H9 (cell line): ENCODE measurements around the gene GABRD. TPM values are rescaled to one million over a fixed set of nuclear protein-coding genes. Genes with fewer than 3 reads are reported as not detected.

Experiments used
- DNase-seq: peaks from one replicate; pipeline ENCODE4 v3.0.0-alpha.2; 2017
- H2AFZ ChIP-seq: one replicate; pipeline ENCODE4 v1.6.1; 2013; ENCODE audit warnings: mild to moderate bottlenecking, low read length, control low read depth, moderate library complexity
- H2AK5ac ChIP-seq: 2 replicates; pipeline ENCODE4 v1.6.1; 2013; ENCODE audit warnings: low read length, control low read depth, mixed read lengths; ENCODE audit not compliant: insufficient read length
- H2BK120ac ChIP-seq: one replicate; pipeline ENCODE4 v1.6.1; 2013; ENCODE audit warnings: low read depth, mild to moderate bottlenecking, low read length, control low read depth, inconsistent platforms; ENCODE audit not compliant: poor library complexity, severe bottlenecking
- H2BK12ac ChIP-seq: 2 replicates; pipeline ENCODE4 v1.6.1; 2013; ENCODE audit warnings: low read length, control low read depth, mixed read lengths, low read depth; ENCODE audit not compliant: insufficient read length
- H2BK15ac ChIP-seq: 2 replicates; pipeline ENCODE4 v1.6.1; 2013; ENCODE audit warnings: low read depth, low read length, control low read depth
- H2BK20ac ChIP-seq: one replicate; pipeline ENCODE4 v1.6.1; 2013; ENCODE audit warnings: low read depth, mild to moderate bottlenecking, low read length, control low read depth, inconsistent platforms; ENCODE audit not compliant: poor library complexity, severe bottlenecking
- H2BK5ac ChIP-seq: 2 replicates; pipeline ENCODE4 v1.6.1; 2013; ENCODE audit warnings: low read length, control low read depth, mixed read lengths; ENCODE audit not compliant: insufficient read length
- H3K14ac ChIP-seq: 2 replicates; pipeline ENCODE4 v1.6.1; 2013; ENCODE audit warnings: low read length, control low read depth; ENCODE audit not compliant: insufficient read depth
- H3K18ac ChIP-seq: 2 replicates; pipeline ENCODE4 v1.6.1; 2013; ENCODE audit warnings: low read depth, mild to moderate bottlenecking, mixed read lengths, low read length, control low read depth; ENCODE audit not compliant: insufficient read length
- H3K23ac ChIP-seq: 2 replicates; pipeline ENCODE4 v1.6.1; 2013; ENCODE audit warnings: low read length, control low read depth, mixed read lengths, low read depth; ENCODE audit not compliant: insufficient read length
- H3K23me2 ChIP-seq: 2 replicates; pipeline ENCODE4 v1.6.1; 2013; ENCODE audit warnings: low read depth, mild to moderate bottlenecking, mixed read lengths, low read length, control low read depth; ENCODE audit not compliant: insufficient read length, poor library complexity, severe bottlenecking
- H3K27ac ChIP-seq: 2 replicates; pipeline ENCODE4 v1.5.1; 2013; ENCODE audit warnings: low read length, control low read depth, mixed read lengths, low read depth; ENCODE audit not compliant: insufficient read length
- H3K27me3 ChIP-seq: 2 replicates; pipeline ENCODE4 v1.6.1; 2013; ENCODE audit warnings: low read length, control low read depth, inconsistent platforms; ENCODE audit not compliant: insufficient read depth
- H3K4ac ChIP-seq: 2 replicates; pipeline ENCODE4 v1.6.1; 2013; ENCODE audit warnings: low read depth, mild to moderate bottlenecking, control low read depth, inconsistent platforms, low read length, moderate library complexity
- H3K4me1 ChIP-seq: 2 replicates; pipeline ENCODE4 v1.6.1; 2013; ENCODE audit warnings: low read length, control low read depth, inconsistent platforms; ENCODE audit not compliant: insufficient read depth
- H3K4me2 ChIP-seq: 2 replicates; pipeline ENCODE4 v1.6.1; 2013; ENCODE audit warnings: low read length, control low read depth, mixed read lengths; ENCODE audit not compliant: insufficient read length, insufficient read depth
- H3K56ac ChIP-seq: 2 replicates; pipeline ENCODE4 v1.6.1; 2013; ENCODE audit warnings: low read depth, mild to moderate bottlenecking, mixed read lengths, low read length, control low read depth; ENCODE audit not compliant: insufficient read length
- H3K79me1 ChIP-seq: 2 replicates; pipeline ENCODE4 v1.6.1; 2013; ENCODE audit warnings: low read depth, mild to moderate bottlenecking, moderate library complexity, low read length, control low read depth, inconsistent platforms; ENCODE audit not compliant: insufficient read depth, poor library complexity, severe bottlenecking
- H3K79me2 ChIP-seq: 2 replicates; pipeline ENCODE4 v1.6.1; 2013; ENCODE audit warnings: low read length, control low read depth, inconsistent platforms; ENCODE audit not compliant: insufficient read depth
- H3K9ac ChIP-seq: 2 replicates; pipeline ENCODE4 v1.6.1; 2013; ENCODE audit warnings: low read length, control low read depth, mixed read lengths; ENCODE audit not compliant: insufficient read length; ENCODE audit errors: extremely low read depth
- H3K9me3 ChIP-seq: one replicate; pipeline ENCODE4 v1.6.1; 2013; ENCODE audit warnings: low read depth, low read length, inconsistent platforms; ENCODE audit not compliant: control insufficient read depth
- H3T11ph ChIP-seq: one replicate; pipeline ENCODE4 v1.6.1; 2013; ENCODE audit warnings: mild to moderate bottlenecking, low read length, control low read depth, inconsistent platforms
- H4K20me1 ChIP-seq: one replicate; pipeline ENCODE4 v1.6.1; 2013; ENCODE audit not compliant: control insufficient read depth, insufficient read length, insufficient read depth
- H4K5ac ChIP-seq: 2 replicates; pipeline ENCODE4 v1.6.1; 2013; ENCODE audit warnings: low read depth, mild to moderate bottlenecking, mixed read lengths, low read length, control low read depth; ENCODE audit not compliant: insufficient read length
- H4K8ac ChIP-seq: replicated peaks from 2 replicates; pipeline ENCODE4 v1.6.1; 2013; ENCODE audit warnings: low read length, control low read depth, mixed read lengths, low read depth; ENCODE audit not compliant: insufficient read length
- H4K91ac ChIP-seq: 2 replicates; pipeline ENCODE4 v1.6.1; 2013; ENCODE audit warnings: low read depth, mild to moderate bottlenecking, moderate library complexity, mixed read lengths, low read length, control low read depth; ENCODE audit not compliant: insufficient read length
- H3K27ac Mint-ChIP-seq, 3 experiments: 2 replicates in 2 of 3; 3 replicates in 1 of 3; pipeline ENCODE4 v1.8.0; 2020 to 2021; ENCODE audit warnings: mixed read lengths in 3 of 3, mild to moderate bottlenecking in 1 of 3, moderate library complexity in 1 of 3
- H3K27me3 Mint-ChIP-seq: 2 replicates; pipeline ENCODE4 v1.8.0; 2021; ENCODE audit warnings: low read depth, mild to moderate bottlenecking, moderate library complexity, mixed read lengths
- H3K36me3 Mint-ChIP-seq, 3 experiments: 2 replicates in 2 of 3; 3 replicates in 1 of 3; pipeline ENCODE4 v1.8.0; 2020 to 2021; ENCODE audit warnings: low read depth in 3 of 3, mixed read lengths in 3 of 3; ENCODE audit not compliant: insufficient read depth in 1 of 3
- H3K4me1 Mint-ChIP-seq, 2 experiments: 2 replicates each; pipeline ENCODE4 v1.8.0; 2020; ENCODE audit warnings: mixed read lengths in 2 of 2
- H3K4me3 Mint-ChIP-seq, 2 experiments: 2 replicates in 1 of 2; 3 replicates in 1 of 2; pipeline ENCODE4 v1.8.0; 2020 to 2021; ENCODE audit warnings: mild to moderate bottlenecking in 2 of 2, mixed read lengths in 2 of 2, moderate library complexity in 1 of 2
- H3K9me3 Mint-ChIP-seq, 2 experiments: 2 replicates in 1 of 2; 3 replicates in 1 of 2; pipeline ENCODE4 v1.8.0; 2020; ENCODE audit warnings: mild to moderate bottlenecking in 2 of 2, mixed read lengths in 2 of 2, moderate library complexity in 1 of 2
- CTCF ChIP-seq: fragments of 200-600 bp; sonication (generic); conservative IDR thresholded peaks from 3 replicates; pipeline ENCODE4 v1.8.0; 2021; ENCODE audit warnings: antibody characterized with exemption, mild to moderate bottlenecking
- WGBS: extraction: QIAGEN DNeasy Blood & Tissue Kit; methylation state at CpG from one replicate; pipeline ENCODE4 v1.1.7; 2013; ENCODE audit warnings: missing lambda C conversion rate, low lambda C conversion rate, mixed read lengths; ENCODE audit not compliant: insufficient read length; ENCODE audit errors: extremely low coverage; 5-methylcytosine and 5-hydroxymethylcytosine counted together
- total RNA-seq: library from RNA; stranded (reverse); gene quantifications from 2 replicates; pipeline ENCODE4 v1.2.1, GENCODE V29; 2021

GABRD gene
- total RNA-seq, 1 experiment from 2014 or later = 0.59 TPM

- Histone ChIP-seq H3K4me2 (no peak overlapping the region), H3K56ac (no peak overlapping the region), H3K79me2 (no peaks in the 10 kb centered on the region), H4K8ac (no peak overlapping the region), H3K23ac (no peak overlapping the region), H3K4ac (no peak overlapping the region), H3K79me1 (no peaks in the 10 kb centered on the region), H4K5ac (no peak overlapping the region), H3K18ac (no peak overlapping the region), H3K14ac (no peak overlapping the region), H4K20me1 (no peaks in the 10 kb centered on the region), H4K91ac (no peak overlapping the region), H3K27ac (no peak overlapping the region), H3K9ac (no peak overlapping the region), H2BK15ac (no peak overlapping the region), H3K9me3 (no peaks in the 10 kb centered on the region), H3T11ph (no peak overlapping the region), H3K23me2 (no peaks in the 10 kb centered on the region), H3K4me1 (no peaks in the 10 kb centered on the region), H2AFZ (no peak overlapping the region), H3K27me3 (no peaks in the 10 kb centered on the region), H2BK20ac (no peak overlapping the region), H2BK12ac (no peak overlapping the region), H2AK5ac (no peak overlapping the region), H2BK5ac (no peak overlapping the region), H2BK120ac (no peak overlapping the region)
- H3K4me3 Mint-ChIP-seq = no peak overlapping the region
- no peak overlapping the region for H3K27ac Mint-ChIP-seq
- no CpG with 5 or more reads among the region's 18 CpGs for WGBS
- no peak for TF ChIP-seq CTCF
- no peak for DNase-seq
- H3K9me3 Mint-ChIP-seq = no peaks in the 10 kb centered on the region; a peak in 1 of 5 replicates
- H3K36me3 Mint-ChIP-seq = no peaks in the 10 kb centered on the region
- H3K4me1 Mint-ChIP-seq = peaks cover 0 to 12% of the 10 kb centered on the region in 2 experiments; a peak in 2 of 4 replicates
- peaks cover 2% of the 10 kb centered on the region for H3K27me3 Mint-ChIP-seq
These were observed 18.3 kb downstream of the GABRD start for GRCh38 chr1:2037314-2037979.
